Hepatocyte (in vitro differentiated cells): ENCODE measurements around the gene PRPSAP1. TPM values are rescaled to one million over a fixed set of nuclear protein-coding genes. Genes with fewer than 3 reads are reported as not detected.

Experiments
- DNase-seq: peaks from one replicate; pipeline ENCODE4 v3.0.0-alpha.2; 2016; ENCODE audit warnings: low spot score
- H2AFZ ChIP-seq: fragments of 200-600 bp; sonication (generic); 2 replicates; pipeline ENCODE4 v1.6.0; 2016; ENCODE audit warnings: antibody characterized with exemption, mild to moderate bottlenecking
- H3K27ac ChIP-seq: fragments of 200-600 bp; sonication (generic); 2 replicates; pipeline ENCODE4 v1.5.1; 2016; ENCODE audit warnings: mild to moderate bottlenecking
- H3K27me3 ChIP-seq: fragments of 200-600 bp; sonication (generic); 2 replicates; pipeline ENCODE4 v1.6.1; 2016
- H3K36me3 ChIP-seq: fragments of 200-600 bp; sonication (generic); replicated peaks from 2 replicates; pipeline ENCODE4 v1.5.1; 2016; ENCODE audit warnings: low read depth; ENCODE audit not compliant: insufficient read depth
- H3K4me1 ChIP-seq: fragments of 200-600 bp; sonication (generic); 2 replicates; pipeline ENCODE4 v1.5.1; 2016; ENCODE audit warnings: mild to moderate bottlenecking, moderate library complexity; ENCODE audit not compliant: insufficient read depth
- H3K4me2 ChIP-seq: fragments of 200-600 bp; sonication (generic); 2 replicates; pipeline ENCODE4 v1.6.0; 2016
- H3K4me3 ChIP-seq: fragments of 200-600 bp; sonication (generic); 2 replicates; pipeline ENCODE4 v1.5.1; 2016; ENCODE audit warnings: mild to moderate bottlenecking
- H3K79me2 ChIP-seq: fragments of 200-600 bp; sonication (generic); 2 replicates; pipeline ENCODE4 v1.6.0; 2017; ENCODE audit warnings: mild to moderate bottlenecking
- H3K9me2 ChIP-seq: fragments of 200-600 bp; sonication (generic); replicated peaks from 2 replicates; pipeline ENCODE4 v1.6.0; 2017; ENCODE audit warnings: mild to moderate bottlenecking; ENCODE audit not compliant: insufficient read depth
- H3K9me3 ChIP-seq: fragments of 200-600 bp; sonication (generic); 2 replicates; pipeline ENCODE4 v1.5.1; 2016; ENCODE audit warnings: low read depth, mild to moderate bottlenecking
- H4K20me1 ChIP-seq: fragments of 200-600 bp; sonication (generic); 2 replicates; pipeline ENCODE4 v1.6.0; 2016; ENCODE audit warnings: mild to moderate bottlenecking; ENCODE audit not compliant: insufficient read depth, poor library complexity, severe bottlenecking
- CTCF ChIP-seq: fragments of 200-600 bp; sonication (generic); IDR thresholded peaks from 2 replicates; pipeline ENCODE4 v1.5.1; 2016; ENCODE audit warnings: antibody characterized with exemption, mild to moderate bottlenecking; ENCODE audit not compliant: poor library complexity
- EZH2 ChIP-seq: fragments of 200-600 bp; sonication (generic); IDR thresholded peaks from 2 replicates; pipeline ENCODE4 v1.6.1; 2016; ENCODE audit warnings: antibody characterized with exemption, mild to moderate bottlenecking, borderline replicate concordance
- EZH2phosphoT487 ChIP-seq: fragments of 200-600 bp; sonication (generic); IDR thresholded peaks from one replicate; pipeline ENCODE4 v1.6.1; 2018; ENCODE audit warnings: antibody characterized with exemption, mild to moderate bottlenecking, low read depth, moderate library complexity; ENCODE audit not compliant: unreplicated experiment, severe bottlenecking
- WGBS: methylation state at CpG from one replicate; pipeline ENCODE4 v1.1.6; 2016; ENCODE audit warnings: low lambda C conversion rate; ENCODE audit errors: missing lambda C conversion rate; 5-methylcytosine and 5-hydroxymethylcytosine counted together
- polyA plus RNA-seq: library from polyadenylated mRNA; unstranded; fragments of >200 nt; fragmentation: Nextera tagmentation; extraction: Ambion mirVana; gene quantifications from 2 replicates; pipeline ENCODE4 v1.2.1, GENCODE V29; 2016
- total RNA-seq: library from RNA; depleted of rRNA; stranded (reverse); fragments of >200 nt; gene quantifications from 2 replicates; pipeline ENCODE4 v1.2.3, GENCODE V29; 2014

The PRPSAP1 gene
- total and polyA plus RNA-seq, 2 experiments from 2014 or later, result 61.8 to 62.3 TPM

- H2AFZ ChIP-seq, result no peak overlapping the region
- no peak overlapping the region for H3K4me3 ChIP-seq
- WGBS, result 76% methylated on average over 4 of the region's 4 CpGs
- no peaks in the 10 kb centered on the region for H3K9me3 ChIP-seq
- no peaks in the 10 kb centered on the region for H3K36me3 ChIP-seq
- TF ChIP-seq CTCF, result no peak
- no peak for TF ChIP-seq EZH2phosphoT487
- no peak for TF ChIP-seq EZH2
- H4K20me1 ChIP-seq, result no peaks in the 10 kb centered on the region
- H3K9me2 ChIP-seq, result no peaks in the 10 kb centered on the region
- H3K27me3 ChIP-seq, result no peaks in the 10 kb centered on the region
- no peak overlapping the region for H3K27ac ChIP-seq
- H3K4me2 ChIP-seq, result no peak overlapping the region
- DNase-seq, result no peak
- no peaks in the 10 kb centered on the region for H3K79me2 ChIP-seq
- no peaks in the 10 kb centered on the region for H3K4me1 ChIP-seq
Measured at GRCh38 chr17:76296186-76296585, 57.5 kb downstream of the PRPSAP1 start.

DNA sequence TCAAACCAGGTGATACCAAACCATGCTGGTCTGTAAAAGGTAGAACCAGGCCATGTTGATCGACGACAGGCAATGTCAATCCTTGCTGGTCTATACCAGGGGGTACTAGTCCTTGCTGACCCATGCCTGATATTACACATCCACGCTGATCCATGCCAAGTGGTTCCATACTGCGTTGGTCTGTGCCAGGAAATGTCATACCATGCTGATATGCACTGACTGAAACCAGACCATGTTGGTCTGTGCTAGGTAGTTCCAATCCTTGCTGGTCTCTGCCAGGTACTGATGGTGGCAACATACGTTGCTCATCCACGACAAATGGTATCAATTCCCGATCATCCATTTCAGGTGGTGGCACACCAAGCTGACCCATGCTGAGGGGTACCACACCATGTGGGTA, 60.6 kb downstream of the PRPSAP1 start:
- H3K4me3 ChIP-seq, result no peak overlapping the region
- H3K9me3 ChIP-seq, result no peaks in the 10 kb centered on the region
- H3K79me2 ChIP-seq, result no peaks in the 10 kb centered on the region
- no peaks in the 10 kb centered on the region for H3K9me2 ChIP-seq
- WGBS, result 92% methylated on average over 7 of the region's 7 CpGs
- no peaks in the 10 kb centered on the region for H3K4me1 ChIP-seq
- no peak for TF ChIP-seq EZH2
- TF ChIP-seq EZH2phosphoT487, result no peak
- TF ChIP-seq CTCF, result no peak
- H4K20me1 ChIP-seq, result no peaks in the 10 kb centered on the region
- H2AFZ ChIP-seq, result no peak overlapping the region
- no peak for DNase-seq
- H3K27ac ChIP-seq, result no peak overlapping the region
- H3K27me3 ChIP-seq, result no peaks in the 10 kb centered on the region
- no peaks in the 10 kb centered on the region for H3K36me3 ChIP-seq
- no peak overlapping the region for H3K4me2 ChIP-seq

GRCh38 chr17:76292567-76292966, 61.1 kb downstream of the PRPSAP1 start:
- 93% methylated on average over 4 of the region's 4 CpGs for WGBS
- no peak overlapping the region for H3K4me2 ChIP-seq
- no peaks in the 10 kb centered on the region for H3K27me3 ChIP-seq
- no peak overlapping the region for H3K27ac ChIP-seq
- no peaks in the 10 kb centered on the region for H3K36me3 ChIP-seq
- no peaks in the 10 kb centered on the region for H3K9me2 ChIP-seq
- no peaks in the 10 kb centered on the region for H3K79me2 ChIP-seq
- no peaks in the 10 kb centered on the region for H4K20me1 ChIP-seq
- H3K4me3 ChIP-seq, result no peak overlapping the region
- no peaks in the 10 kb centered on the region for H3K9me3 ChIP-seq
- TF ChIP-seq EZH2phosphoT487, result no peak
- no peak for TF ChIP-seq EZH2
- H2AFZ ChIP-seq, result no peak overlapping the region
- H3K4me1 ChIP-seq, result no peaks in the 10 kb centered on the region
- no peak for DNase-seq

DNA sequence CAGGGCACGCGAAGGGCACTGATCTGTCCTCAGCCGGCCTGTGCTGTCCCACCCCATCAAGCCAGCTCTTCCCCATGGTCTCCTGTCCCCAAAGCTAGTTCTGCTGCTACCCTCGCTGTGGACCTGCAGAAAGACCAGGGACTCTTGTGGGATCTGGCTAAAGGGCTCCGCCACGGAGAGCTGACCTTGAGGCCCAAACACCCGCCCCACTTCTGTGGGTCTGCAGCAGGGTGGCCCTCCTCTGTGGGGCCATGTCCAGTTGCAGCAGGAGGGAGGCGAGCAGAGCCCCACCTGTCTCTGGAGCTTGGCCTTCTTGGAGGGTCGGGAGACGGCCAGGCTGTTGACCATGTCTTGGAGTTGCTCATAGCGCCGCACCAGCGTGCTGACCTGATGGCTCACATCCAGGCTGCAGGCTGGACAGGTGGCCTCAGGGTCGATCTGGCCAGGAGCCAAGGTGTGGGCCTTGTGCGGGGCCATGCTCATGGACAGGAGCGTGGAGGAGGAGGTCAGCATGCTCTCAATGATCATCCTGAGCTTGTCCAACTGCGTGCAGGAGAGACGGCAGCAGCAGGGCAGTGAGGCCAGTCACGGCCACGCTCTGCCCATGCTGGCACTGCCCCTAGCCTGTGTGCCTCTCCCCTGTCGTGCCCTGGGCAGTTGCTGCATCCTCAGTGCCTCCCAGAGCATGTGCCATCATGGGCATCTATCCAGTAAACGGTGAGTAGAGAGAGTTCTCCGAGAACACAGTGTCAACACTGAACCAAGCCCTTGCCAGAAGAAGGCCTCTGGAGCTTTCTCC, 71.9 kb downstream of the PRPSAP1 start:
- H3K4me3 ChIP-seq, result no peak overlapping the region
- H3K79me2 ChIP-seq, result no peaks in the 10 kb centered on the region
- no peaks in the 10 kb centered on the region for H3K9me3 ChIP-seq
- no peaks in the 10 kb centered on the region for H3K9me2 ChIP-seq
- H2AFZ ChIP-seq, result no peak overlapping the region
- 91% methylated on average over 23 of the region's 23 CpGs for WGBS
- H4K20me1 ChIP-seq, result no peaks in the 10 kb centered on the region
- H3K4me2 ChIP-seq, result no peak overlapping the region
- no peaks in the 10 kb centered on the region for H3K4me1 ChIP-seq
- no peaks in the 10 kb centered on the region for H3K36me3 ChIP-seq
- H3K27ac ChIP-seq, result no peak overlapping the region
- no peak for DNase-seq
- TF ChIP-seq EZH2, result no peak
- no peak for TF ChIP-seq CTCF
- no peak for TF ChIP-seq EZH2phosphoT487
- H3K27me3 ChIP-seq, result no peaks in the 10 kb centered on the region
